ENCODE measurements around the gene TMEM231.
"Not testable (repeated sequence)": the region's sequence is repeated elsewhere in the genome, so short reads cannot be mapped to it uniquely, and the experiment has no call there.

Gene TMEM231

GRCh38 chr16:75555707-75556430, at the start of gene TMEM231:
TSS of gene TMEM231 (minus strand) at chr16:75556252. CDS start at chr16:75556209, 43 bp downstream.
- DNase-seq (ENCODE audit: low spot score), result peak; percentile 97

- DNase-seq (ENCODE audit: low spot score), result no peak
Measured at GRCh38 chr16:75603241-75603640, 47.2 kb upstream of the TMEM231 start.

GRCh38 chr16:75599452-75600277, 43.6 kb upstream of the TMEM231 start:
- no peak for DNase-seq (ENCODE audit: low spot score)

GRCh38 chr16:75593825-75594820, 38.1 kb upstream of the TMEM231 start:
- no peak for DNase-seq (ENCODE audit: low spot score)

- DNase-seq (ENCODE audit: low spot score), result no peak
Measured at GRCh38 chr16:75593308-75593707, 37.3 kb upstream of the TMEM231 start.

GRCh38 chr16:75591927-75592326, 35.9 kb upstream of the TMEM231 start:
- not testable (repeated sequence) for DNase-seq (ENCODE audit: low spot score)

- no peak for DNase-seq (ENCODE audit: low spot score)
Measured at GRCh38 chr16:75590920-75591843, 35.1 kb upstream of the TMEM231 start.

- DNase-seq (ENCODE audit: low spot score), result no peak
Measured at GRCh38 chr16:75589306-75589705, 33.3 kb upstream of the TMEM231 start.

- DNase-seq (ENCODE audit: low spot score), result no peak
Measured at GRCh38 chr16:75588716-75589115, 32.7 kb upstream of the TMEM231 start.

- no peak for DNase-seq (ENCODE audit: low spot score)
Measured at GRCh38 chr16:75584108-75584507, 28.1 kb upstream of the TMEM231 start.

GRCh38 chr16:75579281-75579834, 23.3 kb upstream of the TMEM231 start:
- no peak for DNase-seq (ENCODE audit: low spot score)

- no peak for DNase-seq (ENCODE audit: low spot score)
Measured at GRCh38 chr16:75578725-75579124, 22.7 kb upstream of the TMEM231 start.

- no peak for DNase-seq (ENCODE audit: low spot score)
Measured at GRCh38 chr16:75578212-75578611, 22.2 kb upstream of the TMEM231 start.

GRCh38 chr16:75576384-75576811, 20.3 kb upstream of the TMEM231 start:
- no peak for DNase-seq (ENCODE audit: low spot score)

- no peak for DNase-seq (ENCODE audit: low spot score)
Measured at GRCh38 chr16:75575958-75576357, 19.9 kb upstream of the TMEM231 start.

- no peak for DNase-seq (ENCODE audit: low spot score)
Measured at GRCh38 chr16:75573955-75574354, 17.9 kb upstream of the TMEM231 start.

GRCh38 chr16:75572864-75573542, 17.0 kb upstream of the TMEM231 start:
- no peak for DNase-seq (ENCODE audit: low spot score)

GRCh38 chr16:75570396-75571065, 14.5 kb upstream of the TMEM231 start:
- DNase-seq (ENCODE audit: low spot score), result no peak

GRCh38 chr16:75567911-75568310, 11.9 kb upstream of the TMEM231 start:
- DNase-seq (ENCODE audit: low spot score), result no peak

Data from cerebellar cortex (tissue), 1 donor.